NCI-H526 (cell line): Measurements from ENCODE around the gene TBCD.

Experiments used
- DNase-seq, 2 experiments: peaks; one replicate each; lab custom pipeline; 2025; lab: John Stamatoyannopoulos, UW

Gene TBCD

DNA sequence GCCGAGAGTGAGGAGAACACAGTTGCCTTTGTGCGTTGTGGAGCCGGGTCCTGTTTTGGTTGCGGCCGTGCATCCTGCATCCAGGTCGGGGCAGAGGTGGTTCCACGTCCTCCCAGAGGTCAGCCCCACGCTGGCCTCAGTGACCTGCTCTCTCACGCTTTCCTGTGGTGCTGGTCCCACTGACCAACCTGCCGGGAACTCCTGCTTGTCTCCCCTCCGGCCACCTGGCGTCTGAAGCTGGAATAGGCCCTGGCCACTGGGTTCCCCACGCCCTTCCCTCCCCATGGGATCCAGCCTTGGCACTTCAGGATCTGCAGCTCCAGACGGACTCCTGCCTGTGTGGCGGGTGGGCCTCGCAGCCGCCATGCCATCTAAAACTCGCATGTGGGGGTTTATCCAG, 173.5 kb downstream of the TBCD start:
- no peak for DNase-seq

DNA sequence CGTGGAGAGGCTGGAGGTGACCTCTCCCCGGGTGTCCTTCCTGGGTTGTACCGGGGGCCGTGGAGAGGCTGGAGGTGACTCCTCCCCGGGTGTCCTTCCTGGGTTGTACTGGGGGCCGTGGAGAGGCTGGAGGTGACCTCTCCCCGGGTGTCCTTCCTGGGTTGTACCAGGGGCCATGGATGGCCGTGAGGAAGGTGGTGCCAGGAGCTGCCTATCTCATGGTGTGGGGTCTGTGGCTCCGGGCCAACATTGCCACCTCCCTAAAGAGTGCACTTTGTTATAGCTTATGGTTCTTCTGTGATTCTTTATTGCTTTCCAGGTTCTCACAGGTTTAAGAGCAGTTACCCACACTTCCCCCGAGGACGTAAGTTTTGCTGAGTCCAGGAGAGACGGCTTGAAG, 174.2 kb downstream of the TBCD start:
- no peak for DNase-seq

DNA sequence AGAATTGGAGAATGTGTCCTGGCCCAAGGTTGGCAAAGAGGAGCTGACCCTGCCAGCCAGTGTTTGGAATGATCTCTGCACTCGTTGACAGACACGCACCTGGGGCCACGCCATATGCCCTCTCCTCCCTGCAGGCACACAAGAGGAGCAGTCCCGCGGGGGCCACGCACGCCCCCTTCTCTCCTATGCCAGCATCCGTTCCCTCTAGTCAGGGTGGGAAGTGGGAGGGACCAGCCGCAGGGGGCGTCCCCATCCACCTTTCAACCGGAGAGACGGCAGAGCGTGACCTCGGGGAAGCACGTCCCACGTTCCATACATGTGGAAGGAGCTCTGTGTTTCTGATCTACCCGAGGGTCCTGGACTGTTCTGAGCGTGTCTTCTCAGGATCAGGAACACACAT, 174.9 kb downstream of the TBCD start:
- DNase-seq: no peak

DNA sequence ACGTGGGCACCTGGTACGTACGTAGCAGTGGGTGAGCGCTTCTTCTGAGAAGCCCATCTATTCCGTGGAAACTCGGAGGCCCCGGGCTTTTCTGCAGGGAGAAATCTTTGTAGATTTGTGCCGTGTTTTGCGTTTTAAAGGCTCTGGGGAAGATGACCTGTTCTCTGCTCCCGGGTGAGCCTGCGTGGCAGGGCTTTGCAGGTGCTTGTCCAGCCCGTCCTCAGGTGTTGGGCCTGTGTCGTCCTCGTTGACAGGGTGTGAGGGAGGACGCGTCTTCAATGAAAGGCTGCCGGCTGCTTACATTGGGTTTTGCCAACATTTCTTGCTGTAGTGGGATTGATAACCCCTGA, 175.4 kb downstream of the TBCD start:
- no peak for DNase-seq

DNA sequence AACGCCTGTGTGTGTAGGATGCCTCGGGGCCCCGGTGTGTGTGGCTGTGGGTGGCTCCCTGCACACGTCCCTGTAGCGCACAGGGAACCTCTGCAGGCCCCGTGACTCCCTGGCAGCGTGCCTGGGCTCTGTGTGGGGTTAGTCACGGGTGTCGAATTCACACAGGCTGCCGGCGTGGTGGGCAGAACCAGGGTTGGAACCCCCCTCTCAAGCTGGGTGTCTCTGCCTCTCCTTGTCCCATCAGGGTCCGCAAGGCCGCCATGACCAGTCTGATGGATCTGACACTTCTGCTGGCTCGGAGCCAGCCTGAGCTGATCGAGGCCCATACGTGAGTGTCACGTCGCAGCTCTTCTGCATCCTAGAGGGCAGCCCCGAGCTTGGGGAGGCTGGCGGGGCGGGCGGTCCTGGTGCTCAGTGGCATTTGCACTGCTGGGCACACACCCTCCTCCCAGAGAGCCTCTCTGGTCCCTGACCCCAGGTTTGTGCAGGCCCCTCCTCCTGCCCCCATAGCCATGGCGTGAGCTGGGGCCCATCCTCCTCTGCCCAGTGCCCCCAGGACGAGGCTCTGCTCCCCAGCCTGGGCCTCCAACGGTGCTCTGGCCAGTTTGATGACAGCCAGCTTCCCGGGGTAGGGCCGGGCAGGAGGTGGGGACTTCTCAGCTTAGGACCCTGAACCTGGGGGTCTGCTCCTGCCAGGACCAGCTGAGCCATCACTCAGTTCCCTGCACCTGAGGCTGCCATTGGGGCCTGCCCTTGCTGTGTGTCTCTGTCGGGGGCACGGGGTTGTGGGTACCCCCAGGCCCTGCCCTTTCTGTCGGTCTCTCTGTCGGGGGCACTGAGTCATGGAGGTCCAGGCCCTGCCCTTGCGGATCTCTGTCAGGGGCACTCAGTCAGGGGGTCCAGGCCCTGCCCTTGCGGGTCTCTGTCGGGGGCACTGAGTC, 176.1 kb downstream of the TBCD start:
- no peak for DNase-seq

DNA sequence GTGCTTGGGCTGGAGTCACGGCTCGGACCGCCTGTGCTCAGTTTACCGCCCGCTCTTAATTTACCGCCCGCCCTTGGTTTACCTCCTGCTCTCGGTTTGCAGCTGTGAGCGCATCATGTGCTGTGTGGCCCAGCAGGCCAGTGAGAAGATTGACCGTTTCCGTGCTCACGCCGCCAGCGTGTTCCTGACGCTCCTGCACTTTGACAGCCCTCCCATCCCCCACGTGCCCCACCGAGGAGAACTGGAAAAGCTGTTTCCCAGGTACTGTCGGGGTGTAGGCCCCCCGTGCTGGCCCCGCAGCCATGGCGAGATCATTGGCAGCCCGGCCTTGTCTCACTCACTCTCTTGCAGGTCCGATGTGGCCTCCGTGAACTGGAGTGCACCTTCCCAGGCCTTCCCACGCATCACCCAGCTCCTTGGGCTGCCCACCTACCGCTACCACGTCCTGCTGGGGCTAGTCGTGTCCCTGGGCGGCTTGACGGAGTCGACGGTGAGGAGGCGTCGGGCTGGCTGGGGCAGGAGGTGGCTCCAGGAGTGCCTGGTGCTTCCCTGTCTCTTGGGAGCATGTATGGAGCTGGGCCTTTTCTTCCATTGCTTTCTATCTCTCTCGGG, 177.3 kb downstream of the TBCD start:
- no peak for DNase-seq

DNA sequence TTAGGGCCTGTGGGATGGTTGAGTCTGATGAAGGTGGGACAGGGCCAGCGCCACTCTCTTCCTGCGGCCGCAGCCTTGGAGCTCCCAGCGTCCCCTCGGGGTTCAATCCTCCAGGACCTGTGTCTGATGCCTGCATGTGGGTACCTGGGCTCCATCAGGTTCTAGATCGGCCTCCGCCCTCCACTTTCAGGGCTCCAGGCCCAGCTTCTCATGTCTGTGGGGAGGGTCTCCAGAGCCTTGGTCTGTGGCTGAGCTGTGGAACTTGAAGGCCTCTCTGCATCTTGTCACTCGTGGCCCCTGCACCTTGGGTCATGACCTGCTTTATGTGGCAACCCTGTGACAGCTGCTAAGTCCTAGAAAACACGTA, 177.8 kb downstream of the TBCD start:
- DNase-seq: no peak

DNA sequence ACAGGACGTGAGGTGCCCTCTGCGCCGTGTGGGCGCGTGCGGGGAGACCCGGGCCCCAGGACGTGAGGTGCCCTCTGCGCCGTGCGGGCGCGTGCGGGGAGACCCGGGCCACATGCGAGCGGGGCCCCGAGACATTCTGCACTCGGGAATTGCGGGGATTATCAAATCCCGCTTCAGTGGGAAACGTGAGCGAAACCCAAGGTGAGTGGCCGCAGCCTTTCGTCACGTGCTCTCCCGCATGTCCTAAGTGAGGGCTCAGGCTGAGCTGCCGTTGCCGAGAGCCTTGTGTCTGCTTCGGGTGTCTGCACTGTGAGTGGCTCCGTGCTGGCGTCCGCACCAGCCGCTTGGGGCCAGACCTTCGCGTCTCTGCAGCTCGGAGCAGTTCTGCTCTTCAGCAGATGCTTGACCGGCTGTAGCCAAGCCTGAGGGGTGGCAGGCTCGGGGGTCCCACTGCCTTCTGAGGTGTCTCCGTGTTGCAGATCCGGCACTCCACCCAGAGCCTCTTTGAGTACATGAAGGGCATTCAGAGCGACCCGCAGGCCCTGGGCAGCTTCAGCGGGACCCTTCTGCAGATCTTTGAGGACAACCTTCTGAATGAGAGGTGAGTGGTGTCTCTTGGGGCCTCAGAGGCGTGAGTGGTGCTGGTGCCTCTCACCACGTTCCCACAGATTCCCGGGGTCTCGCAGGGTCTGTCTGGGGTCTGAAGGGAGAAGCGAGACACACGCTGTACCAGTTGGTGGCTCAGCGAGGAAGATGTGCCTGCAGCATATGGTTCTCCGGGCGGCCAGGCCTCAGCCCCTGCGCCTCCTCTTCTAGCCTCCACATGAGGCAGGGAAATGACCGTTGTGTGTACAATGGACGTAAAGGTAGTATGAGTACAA, 178.4 kb downstream of the TBCD start:
- no peak for DNase-seq

DNA sequence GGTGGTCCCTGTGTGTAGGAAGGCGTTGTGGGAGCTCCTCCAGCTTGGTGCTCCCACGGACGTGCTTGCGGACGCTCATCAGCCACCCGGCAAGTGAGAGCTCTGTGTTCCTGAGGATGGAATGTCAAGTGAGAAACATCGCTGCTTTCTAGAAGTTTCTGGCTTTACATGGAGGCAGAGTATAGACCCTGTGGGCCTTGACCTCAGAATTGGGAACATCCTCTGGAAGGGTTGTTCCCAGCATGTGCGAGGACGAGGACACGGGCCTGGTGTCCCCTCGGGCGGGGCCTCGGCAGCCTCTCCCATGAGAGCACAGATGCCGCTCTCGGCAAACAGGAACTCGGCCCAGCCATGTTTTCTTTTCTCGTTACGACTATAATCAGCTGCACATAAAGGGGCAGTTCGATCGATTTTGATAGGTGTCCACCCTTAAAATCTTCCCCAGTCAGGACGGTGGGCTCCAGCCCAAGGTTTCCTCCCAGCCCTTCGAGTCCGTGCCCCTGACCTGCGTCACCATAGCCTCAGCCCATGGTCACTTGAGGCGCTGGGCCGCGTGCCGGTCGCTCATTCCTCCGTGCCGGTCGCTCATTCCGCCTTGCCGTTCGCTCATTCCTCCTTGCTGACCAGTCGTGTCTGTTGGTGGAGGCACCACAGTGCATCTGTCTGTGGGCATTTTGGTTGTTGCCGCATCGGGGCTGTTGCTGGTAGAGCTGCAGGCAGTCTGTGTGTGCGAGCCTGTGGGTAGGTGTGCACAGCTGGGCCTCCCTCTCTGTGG, 179.2 kb downstream of the TBCD start:
- DNase-seq: no peak

DNA sequence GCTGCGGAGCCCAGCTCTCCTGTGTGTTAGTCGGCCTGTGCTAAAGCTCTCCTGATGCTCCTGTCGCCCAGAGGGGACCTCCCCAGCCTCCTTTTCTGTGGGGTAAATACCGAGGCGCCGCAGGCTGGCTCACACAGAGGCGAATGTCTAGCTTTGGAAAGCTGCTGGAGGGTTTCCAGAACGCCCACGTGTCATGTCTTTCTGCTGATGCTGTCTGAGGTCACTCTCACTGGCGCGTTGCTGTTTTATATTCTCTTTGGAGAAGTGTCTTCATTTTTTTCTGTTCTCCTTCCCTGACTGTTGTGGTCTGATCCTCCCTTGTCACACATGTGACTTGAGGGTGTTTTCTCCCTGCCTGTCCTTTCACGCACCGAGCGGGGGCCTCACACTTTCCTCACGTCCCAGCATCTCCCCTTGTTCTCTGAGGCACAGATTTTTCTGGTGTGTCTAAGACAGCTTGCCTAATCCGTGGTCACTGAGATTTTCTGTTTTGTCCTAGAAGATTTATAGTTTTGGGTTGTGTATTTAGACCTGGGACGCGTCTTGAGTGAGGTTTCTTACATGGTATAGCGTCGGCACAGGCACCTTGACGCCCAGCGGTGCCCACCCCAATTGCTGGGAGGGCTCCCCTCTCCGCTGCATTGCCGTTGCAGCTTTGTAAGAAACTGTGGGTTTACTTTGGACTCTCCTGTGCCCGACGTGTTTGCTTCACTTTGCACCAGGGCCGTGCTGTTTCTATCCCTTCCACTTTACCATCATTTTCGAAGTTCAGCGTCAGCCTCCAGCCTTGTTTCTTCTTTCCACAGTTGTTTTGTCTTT, 180.0 kb downstream of the TBCD start:
- DNase-seq: no peak

DNA sequence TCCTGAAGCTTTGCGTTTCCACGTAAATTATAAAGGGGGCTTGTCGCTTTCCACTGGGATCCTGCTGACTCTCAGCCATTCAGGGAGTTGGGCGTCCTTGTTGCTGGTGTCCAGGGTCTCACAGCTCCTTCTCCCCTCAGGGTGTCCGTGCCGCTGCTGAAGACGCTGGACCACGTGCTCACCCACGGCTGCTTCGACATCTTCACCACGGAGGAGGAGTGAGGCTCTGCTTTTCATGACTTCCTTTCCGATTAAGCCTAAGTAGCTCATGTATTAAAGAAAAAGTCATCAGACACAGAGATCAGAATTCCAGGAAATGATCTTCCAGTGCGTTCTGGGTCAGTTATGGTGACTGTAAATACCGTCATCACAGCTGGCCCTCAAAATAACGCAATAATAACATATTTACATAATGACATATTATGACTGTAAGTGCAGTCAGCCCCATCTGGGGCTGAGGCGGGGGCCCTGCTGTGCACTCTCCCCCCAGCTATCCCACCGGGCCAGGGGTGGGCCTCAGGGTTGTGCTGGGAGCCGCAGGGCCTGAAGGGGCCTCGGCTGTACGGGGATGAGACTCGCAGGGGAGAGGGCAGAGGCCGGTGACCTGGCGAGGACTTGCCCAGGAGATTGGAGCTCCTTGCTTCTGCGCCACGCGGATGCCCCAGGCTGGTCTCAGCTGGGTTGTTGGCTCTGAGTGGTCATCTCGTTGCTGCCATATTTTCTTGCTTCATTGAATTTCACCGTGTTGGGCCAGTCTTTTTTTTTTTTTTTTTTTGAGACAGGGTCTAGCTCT, 180.8 kb downstream of the TBCD start:
- no peak for DNase-seq

DNA sequence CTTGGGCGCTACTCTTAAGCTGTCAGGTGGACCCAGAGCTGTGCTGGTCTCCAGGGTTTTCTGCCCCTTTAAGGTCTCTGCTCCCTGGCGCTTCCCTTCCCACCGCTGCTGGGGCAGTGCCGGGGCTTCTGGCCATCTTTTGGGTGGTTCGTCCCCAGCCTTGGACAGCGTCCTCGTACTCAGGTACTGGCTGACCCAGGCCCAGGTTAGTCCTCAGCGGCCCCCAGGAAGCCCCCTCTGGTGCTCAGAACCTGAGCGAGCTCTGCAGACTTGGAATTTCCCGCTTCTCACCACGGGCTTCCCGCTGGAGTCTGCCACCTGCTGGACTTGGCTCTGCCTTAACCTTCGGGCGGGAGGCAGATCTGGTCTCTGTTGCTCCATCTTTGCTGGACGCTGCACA, 182.0 kb downstream of the TBCD start:
- no peak for DNase-seq

DNA sequence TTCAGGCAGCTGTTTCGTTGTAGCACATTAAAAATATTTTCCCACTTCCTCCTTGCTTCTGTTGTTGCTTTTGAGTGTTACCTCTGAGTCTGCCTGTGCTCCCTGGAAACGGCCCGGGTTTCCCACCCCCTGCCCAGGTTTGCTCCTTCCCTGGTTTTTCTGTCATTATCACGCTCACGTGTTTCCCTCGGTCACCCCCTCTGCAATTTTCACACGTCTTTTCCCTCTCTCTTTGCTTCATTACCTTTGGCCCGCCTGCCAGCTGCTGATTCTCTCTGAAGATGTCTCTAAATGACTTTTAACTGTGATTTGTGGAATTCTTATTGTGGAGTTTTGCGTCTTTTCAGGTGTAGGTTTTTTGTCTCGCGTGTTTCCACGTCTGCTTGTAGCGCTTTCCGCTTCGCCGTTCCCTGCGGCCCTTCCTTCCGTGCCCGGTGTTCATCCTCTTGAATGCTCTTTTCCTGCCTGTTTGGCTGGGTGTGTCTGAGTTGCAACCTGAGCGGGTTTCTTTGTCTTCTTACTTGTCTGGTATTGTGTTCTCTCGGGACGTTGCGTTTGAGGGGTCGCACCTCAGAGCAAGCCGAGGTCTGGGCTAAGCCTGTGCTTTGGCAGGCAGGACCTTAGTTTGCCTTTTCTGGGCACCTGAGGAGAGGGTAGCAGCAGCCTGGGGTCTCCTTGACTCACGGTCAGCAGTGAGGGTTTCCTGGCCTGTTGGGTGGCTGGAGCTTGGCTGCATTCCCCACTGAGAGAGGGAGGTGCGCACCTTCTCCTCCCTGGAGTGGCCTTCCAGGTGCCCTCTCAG, 184.3 kb downstream of the TBCD start:
- DNase-seq: no peak

DNA sequence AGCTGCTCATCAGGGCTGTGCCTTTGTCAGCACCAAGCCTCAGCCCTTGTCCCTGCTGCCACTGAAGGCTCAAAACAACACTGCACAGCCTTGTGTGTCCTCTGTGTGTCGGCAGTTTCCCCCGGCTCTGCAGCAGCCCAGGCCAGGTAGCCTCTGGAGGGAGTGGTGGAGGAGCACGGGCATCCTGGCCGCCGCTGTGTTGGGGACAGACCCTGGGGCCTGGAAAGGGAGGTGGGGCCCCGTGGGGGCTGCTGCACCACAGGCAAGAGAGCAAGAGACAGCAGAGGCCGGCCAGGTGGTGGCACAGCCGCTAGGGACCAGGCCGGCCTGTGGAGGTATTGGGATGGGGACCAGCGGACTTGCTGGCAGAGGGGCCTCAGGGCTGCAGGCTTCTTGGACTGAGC, 184.9 kb downstream of the TBCD start:
- DNase-seq: no peak

DNA sequence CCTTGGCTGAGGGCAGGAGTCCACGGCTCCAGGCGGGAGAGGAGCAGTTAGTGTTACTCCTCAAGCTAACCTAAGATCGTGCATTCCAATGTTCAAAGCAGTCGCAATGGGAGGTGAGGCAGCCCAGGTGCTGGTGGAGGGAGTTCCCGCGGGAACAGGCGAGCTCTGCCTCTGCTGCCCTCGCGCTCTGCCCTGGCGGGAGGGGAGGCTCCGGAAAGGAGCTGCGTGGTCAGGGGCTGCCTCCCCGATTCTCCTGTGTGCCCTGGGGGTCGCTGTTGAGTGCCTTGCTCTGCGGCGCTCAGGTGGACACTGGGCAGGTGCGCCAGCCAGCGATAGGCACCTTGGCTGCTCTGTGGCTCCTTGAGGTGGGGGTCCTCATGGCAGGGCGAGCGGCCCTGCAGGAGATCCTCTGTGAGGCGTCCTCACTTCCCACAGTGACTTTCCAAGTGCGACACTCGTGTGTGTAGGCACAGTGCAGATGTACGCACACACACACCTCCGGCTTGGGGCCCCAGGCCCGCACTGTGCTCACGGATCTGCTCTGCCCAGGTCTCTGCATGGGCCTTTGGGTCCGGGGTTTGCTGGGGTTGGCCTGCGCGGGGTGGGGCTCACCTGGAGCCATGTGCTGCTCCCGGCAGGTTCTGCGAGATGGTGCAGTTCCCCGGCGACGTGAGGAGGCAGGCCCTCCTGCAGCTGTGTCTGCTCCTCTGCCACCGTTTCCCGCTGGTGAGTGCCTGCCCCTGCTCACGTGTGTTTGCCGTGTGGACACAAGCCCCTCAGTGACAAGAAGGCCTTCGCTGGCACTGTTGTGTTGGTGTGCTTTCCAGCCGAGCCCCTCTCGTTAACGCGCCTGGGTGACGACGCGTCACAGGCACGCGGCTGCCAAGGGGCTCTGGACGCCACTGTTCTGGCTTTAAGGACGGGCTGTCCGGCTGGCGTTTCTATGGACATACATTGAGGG, 185.8 kb downstream of the TBCD start:
- no peak for DNase-seq

DNA sequence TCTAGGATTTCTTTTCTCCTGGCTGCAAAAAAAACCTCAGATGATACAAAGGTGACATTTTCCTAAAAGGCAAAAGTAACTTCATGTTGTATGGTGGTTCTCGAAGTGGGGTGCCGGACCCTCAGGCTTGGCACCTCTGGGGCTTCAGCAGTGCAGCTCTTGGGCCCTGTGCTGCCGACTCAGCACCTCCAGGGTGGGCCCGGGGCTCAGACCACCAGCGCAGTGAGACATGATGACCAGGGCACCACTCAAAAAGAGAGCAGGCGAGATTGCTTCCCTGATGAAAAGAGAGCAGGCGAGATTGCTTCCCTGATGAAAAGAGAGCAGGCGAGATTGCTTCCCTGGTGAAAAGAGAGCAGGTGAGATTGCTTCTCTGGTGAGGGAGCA, 186.6 kb downstream of the TBCD start:
- no peak for DNase-seq

DNA sequence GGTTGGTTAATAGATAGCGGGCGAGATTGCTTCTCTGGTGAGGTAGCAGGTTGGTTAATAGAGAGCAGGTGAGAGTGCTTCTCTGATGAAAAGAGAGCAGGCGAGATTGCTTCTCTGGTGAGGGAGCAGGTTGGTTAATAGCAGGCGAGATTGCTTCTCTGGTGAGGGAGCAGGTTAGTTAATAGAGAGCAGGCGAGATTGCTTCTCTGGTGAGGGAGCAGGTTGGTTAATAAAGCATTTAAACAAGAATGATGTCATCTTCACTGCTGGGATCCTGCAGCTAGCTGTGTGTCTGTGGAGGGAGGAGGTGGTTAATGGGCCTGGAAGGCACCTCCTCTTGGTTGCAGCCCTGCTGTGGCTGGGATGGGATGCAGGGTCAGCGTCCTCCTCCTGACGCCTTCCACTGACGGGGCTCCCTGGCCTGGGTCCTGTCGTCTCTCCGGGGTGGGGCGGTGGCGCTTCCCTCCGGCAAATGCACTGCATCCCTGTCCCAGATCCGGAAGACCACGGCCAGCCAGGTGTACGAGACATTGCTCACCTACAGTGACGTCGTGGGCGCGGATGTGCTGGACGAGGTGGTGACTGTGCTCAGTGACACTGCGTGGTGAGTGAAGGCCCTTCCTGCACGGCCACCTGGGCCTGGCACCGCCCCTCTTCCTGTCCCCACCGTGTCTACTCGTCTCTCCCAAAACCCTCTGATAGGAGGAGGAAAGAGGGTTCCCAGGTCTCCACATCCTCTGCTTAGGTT, 187.2 kb downstream of the TBCD start:
- DNase-seq: no peak
